NCI-H2227 (cell line): ENCODE data around the gene EVA1C.
"Not testable (repeated sequence)": the region's sequence is repeated elsewhere in the genome, so short reads cannot be mapped to it uniquely, and the experiment has no call there.

Source experiments
- DNase-seq: peaks from one replicate; lab custom pipeline; 2025; ENCODE audit not compliant: unreplicated experiment; lab: John Stamatoyannopoulos, UW

EVA1C gene

GRCh38 chr21:32457360-32457840, 44.9 kb downstream of the EVA1C start:
- no peak for DNase-seq

DNA sequence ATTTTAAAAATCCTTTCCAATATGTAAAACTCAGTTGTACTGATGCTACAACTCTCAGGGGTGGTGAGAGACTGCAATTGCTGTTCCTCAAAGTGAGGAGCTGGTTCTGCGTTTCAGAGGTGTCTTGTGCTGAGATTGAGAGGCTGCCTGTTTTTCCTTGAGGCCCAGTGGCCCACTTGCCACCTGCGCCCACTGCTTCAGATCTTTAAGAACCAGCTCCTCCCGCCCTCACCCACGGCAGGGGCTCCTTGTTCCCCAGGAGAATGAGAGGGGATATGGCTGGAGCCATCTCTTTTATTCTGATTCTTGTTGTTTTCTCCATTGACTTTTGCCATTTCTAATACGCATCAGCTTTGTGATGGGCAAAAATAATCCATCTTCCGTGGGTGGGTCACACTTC, 45.5 kb downstream of the EVA1C start:
- DNase-seq = no peak

- no peak for DNase-seq
Observed at GRCh38 chr21:32459972-32460371, 47.5 kb downstream of the EVA1C start.

GRCh38 chr21:32461503-32461902, 49.0 kb downstream of the EVA1C start:
- DNase-seq = no peak

- DNase-seq = not testable (repeated sequence)
Observed at GRCh38 chr21:32462564-32462963, 50.1 kb downstream of the EVA1C start.

GRCh38 chr21:32463367-32463766, 50.9 kb downstream of the EVA1C start:
- no peak for DNase-seq

GRCh38 chr21:32463889-32464300, 51.4 kb downstream of the EVA1C start:
- DNase-seq = no peak

DNA sequence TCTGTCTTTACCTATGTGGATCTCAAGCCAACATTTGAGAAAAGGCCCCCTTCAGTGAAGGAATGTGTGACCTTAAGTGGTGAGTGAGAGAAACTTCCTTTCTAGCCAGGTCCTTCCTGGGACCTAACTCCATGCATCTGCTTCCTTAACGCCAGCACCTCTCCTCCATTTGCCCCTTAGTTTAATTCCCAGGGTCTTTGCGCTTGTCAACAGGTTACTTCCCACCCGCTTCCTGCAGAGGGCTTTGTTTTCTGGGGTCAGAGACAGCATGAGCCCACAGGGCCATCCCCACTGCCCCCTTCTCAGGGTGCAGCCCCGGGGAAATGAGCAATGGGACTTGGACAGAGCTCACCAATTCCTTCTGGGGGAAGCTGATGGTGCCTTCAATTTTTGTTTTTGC, 54.8 kb downstream of the EVA1C start:
- DNase-seq = no peak

GRCh38 chr21:32468681-32469111, 56.2 kb downstream of the EVA1C start:
- no peak for DNase-seq

DNA sequence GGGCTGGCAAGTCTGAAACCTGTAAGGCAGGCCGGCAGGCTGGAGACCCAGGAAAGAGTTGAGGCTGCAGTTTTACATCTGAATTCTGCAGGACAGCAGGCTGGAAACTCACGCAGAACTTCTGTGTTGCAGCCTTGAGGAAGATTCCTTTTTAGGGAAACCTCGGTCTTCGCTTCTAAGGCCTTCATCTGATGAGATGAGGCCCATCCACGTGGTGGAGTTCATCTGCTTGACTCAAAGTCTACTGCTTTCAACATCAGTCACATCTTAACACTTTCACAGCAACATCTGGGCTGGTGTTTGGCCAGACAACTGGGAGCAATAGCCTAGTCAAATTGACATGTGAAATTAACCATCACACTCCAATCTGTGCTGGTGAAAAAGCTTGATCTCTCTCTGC, 57.1 kb downstream of the EVA1C start:
- DNase-seq = no peak

GRCh38 chr21:32470206-32470605, 57.7 kb downstream of the EVA1C start:
- no peak for DNase-seq

DNA sequence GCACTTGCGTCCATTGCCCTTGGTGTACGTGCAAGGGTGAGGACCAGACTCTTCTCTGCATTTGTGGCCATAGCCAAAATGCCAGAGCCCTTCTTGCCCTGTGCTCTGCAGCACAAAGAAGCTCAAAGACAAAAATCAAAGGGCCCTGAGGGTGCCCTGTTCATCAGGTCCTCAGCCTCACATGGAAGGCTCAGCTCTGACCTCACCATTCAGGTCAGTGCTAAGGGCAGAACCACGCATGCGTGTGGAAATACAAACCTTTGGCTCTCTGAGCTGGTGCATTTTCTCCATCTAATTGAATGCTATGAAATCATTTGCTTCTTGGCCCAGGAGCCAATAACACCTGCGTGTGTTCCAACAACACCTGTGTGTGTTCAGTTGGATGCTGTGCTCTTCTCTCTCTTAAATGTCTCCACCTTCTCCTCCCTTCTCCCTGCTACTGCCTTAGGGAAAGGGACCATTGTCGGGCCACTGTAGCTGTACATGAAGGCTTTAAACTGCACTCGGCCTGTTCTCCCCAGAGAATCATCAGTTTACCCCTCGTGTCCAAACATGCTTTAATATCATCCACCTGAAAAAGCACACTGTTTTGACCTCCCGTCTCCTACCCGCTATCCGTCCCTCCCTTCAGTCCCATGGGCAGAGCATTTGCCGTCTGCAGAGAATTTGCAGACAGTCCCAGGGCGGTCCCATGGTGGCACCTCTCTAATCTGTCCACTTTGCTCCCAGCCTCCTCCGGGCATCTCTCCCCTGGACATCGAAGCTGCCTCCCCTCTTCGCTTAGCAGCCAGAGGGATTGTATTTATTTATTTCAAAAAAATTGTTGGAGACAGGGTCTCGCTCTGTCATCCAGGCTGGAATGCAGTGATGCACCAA, 60.6 kb downstream of the EVA1C start:
- no peak for DNase-seq

DNA sequence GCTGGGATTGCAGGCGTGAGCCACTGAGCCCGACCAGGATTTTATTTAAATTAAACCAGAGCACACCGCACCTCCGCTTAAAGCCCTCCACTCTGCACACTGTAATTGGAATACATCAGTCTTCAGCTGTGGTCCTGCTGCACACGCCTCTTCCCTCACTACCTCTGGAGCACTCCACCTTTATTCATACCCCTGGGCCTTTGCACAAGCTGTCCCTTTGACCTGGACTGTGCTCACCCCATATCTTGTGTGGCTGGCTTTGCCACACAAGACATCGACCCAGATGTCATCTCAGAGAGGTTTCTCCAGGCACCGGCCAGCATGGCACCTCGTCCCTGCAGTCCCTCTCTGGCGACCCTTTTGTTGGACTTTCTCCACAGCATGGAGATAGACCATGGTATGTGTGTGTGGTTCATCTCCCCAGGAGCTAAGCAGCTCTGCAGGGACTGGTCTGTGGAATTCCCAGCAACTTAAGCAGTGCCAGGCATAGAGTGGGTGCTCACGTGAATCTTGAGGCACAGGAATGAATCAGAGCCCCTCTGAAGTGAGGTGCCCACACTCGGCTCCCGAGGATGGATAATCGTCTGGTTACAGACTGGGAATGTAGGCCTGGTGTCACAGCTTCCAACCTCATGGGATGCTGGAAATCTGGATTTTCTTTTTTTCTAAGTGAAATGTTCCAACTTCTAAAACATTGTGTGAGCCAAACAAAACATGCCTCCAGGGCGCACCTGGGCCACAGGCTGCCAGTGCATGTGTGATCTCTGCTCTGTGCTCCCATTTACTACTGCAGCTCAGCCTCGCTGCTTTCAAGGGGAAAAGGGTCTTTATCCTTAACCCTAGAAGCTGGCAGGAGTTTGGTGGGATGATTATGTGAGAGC, 61.9 kb downstream of the EVA1C start:
- no peak for DNase-seq

DNA sequence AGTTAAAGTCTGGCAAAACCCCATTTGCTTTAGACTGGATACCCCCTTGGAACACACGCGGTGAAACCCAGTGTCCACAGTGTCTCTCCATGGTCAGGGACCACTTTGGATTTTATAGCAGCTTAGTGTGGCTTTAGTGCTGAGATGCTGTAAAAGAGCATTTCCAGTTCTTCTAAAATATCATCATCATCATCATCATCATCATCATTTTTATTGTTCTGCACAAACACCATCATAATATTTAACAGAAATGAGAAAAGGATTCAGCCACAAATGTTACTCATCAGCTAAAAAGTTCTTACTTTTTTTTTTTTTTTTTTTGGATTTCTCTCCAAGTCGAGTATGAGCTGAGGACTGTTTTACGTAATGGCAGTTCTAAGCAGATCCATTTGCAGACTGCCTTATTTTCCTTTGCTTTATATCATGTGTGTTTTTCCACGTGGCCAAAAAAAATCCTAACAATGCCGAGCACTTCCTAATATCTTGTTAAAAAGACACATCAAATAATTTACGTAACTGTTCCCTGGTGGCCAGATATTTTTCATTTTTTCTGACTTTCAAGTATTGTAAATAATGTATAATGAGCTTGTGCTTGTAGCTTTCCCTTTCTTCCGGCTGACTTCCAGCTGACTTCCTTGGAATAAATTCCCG, 62.8 kb downstream of the EVA1C start:
- DNase-seq = no peak

DNA sequence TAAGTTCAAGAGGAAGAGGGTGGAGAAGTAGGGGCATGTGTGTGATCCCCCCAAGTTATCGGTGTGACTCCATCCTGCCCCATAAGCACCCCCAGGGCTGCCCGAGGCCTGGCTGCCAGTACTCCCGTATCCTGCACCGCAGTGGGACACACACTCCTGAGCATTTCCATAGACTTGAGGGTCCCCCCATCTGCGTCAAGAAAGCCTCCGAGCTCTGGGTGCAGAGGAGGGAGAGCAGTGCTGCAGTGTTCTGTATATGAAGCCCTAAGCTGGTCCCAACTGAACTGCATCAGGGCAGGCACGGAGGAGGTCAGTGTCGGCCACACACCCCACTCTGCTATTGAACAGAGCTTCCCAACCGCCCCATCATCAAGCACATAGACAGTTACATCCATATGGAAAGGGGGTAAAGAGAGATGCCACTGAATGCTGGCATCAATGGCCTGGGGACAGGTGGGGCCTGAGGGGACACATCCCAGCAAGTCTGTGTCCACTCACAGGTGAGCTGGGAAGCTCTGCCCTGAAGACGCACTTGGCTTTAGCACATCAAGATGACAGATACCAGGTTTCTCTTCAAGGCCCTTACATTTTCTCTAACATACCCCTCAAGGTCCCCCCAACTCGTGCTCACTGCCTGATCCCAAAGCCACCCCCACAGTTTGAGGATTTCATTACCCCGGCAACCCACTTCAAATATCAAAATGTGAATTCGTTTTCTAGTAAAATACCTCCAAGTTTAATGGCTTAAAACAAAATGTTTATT, 64.3 kb downstream of the EVA1C start:
- no peak for DNase-seq

DNA sequence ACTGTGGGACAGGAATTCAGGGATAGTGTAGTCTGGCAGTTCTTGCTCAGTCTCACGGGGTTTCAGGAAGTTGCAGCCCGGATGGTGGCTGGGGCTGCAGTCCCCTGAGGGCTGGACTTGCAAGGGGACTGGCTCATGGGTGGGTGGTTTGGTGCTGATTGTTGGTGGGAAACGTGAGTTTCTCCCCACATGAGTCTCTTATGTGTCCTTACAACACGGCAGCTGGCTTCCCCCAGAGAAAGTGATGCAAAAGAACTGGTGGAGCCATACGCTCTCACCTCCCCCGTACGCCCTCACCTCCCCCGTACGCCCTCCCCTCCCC, 64.9 kb downstream of the EVA1C start:
- DNase-seq = no peak

DNA sequence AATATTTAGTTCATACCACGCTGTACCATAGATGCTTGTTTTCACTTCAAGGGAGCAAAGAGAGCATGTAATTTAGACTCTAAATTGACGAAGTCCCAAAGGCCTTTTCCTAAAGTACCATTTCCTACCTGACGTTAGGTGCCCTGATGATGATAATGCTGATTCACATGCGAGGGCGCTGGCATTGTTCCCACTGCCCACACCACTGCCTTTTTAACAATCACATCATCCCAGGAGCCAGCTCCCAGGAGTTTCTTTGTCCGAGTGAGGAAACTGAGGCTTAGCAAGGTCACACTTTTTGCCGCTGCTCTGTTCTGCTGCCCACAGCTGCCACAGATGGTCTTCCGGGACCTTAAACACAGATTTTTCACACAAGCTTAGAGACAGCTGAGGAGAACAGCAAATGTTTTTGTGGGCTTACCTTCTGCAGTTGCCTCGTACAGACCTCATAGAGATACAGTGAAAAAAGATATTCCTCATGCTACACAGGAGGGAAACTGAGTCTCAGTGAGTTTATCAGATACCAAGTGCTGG, 69.4 kb downstream of the EVA1C start:
- no peak for DNase-seq

- no peak for DNase-seq
Observed at GRCh38 chr21:32482565-32483292, 70.2 kb downstream of the EVA1C start.

DNA sequence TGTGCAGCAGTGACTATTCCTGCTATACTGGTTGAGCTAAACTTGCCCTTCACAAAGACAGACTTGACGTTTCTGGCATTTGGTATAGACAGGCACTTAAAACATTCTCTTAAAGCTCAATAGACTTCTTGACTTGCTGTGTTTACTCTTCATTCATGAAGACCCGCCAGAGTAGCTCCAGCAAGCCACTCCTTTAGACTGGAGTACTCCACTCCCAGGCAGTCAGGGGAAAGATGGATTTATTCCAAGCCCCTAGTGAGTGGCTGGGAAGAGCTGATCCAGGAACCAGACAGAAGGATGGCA, 70.7 kb downstream of the EVA1C start:
- no peak for DNase-seq
